ENCODE measurements around the gene TM2D1.
A peak's percentile ranks its signal among the peaks of the same experiment; 100 is the strongest.
"Not testable (repeated sequence)": the region's sequence is repeated elsewhere in the genome, so short reads cannot be mapped to it uniquely, and the experiment has no call there.

TM2D1 gene

GRCh38 chr1:61741711-61742619 is 17.0 kb upstream of the TM2D1 start, which contains the start of gene PATJ:
Gene PATJ, plus strand, starts transcription at chr1:61742480. Its CDS starts 20,413 bp downstream, at chr1:61762893.
- TF ChIP-seq CTCF (IDR thresholded peaks at IDR 0.05; ENCODE audit: low read depth, low read length): no peak
- peak within 1 kb of the TSS; percentile 56 for H3K4me3 ChIP-seq (ENCODE audit: low read depth, low read length)

GRCh38 chr1:61740751-61741700 is 16.1 kb upstream of the TM2D1 start:
- no peak overlapping the region for H3K4me3 ChIP-seq (ENCODE audit: low read depth, low read length)

GRCh38 chr1:61732726-61733125 is 7.8 kb upstream of the TM2D1 start:
- TF ChIP-seq CTCF (IDR thresholded peaks at IDR 0.05; ENCODE audit: low read depth, low read length): no peak
- H3K4me3 ChIP-seq (ENCODE audit: low read depth, low read length): no peak overlapping the region

More at GRCh38 chr1:61740751-61741700, 16.1 kb upstream of the TM2D1 start:
- TF ChIP-seq CTCF (IDR thresholded peaks at IDR 0.05; ENCODE audit: low read depth, low read length): no peak

GRCh38 chr1:61730679-61731078 is 5.7 kb upstream of the TM2D1 start:
- not testable (repeated sequence) for H3K4me3 ChIP-seq (ENCODE audit: low read depth, low read length)

GRCh38 chr1:61727544-61727943 is 2.6 kb upstream of the TM2D1 start:
- no peak for TF ChIP-seq CTCF (IDR thresholded peaks at IDR 0.05; ENCODE audit: low read depth, low read length)
- H3K4me3 ChIP-seq (ENCODE audit: low read depth, low read length): no peak overlapping the region

GRCh38 chr1:61724506-61724812 is 482 bp downstream of the TM2D1 start:
- no peak for TF ChIP-seq CTCF (IDR thresholded peaks at IDR 0.05; ENCODE audit: low read depth, low read length)
- peak overlapping the region; percentile 100 for H3K4me3 ChIP-seq (ENCODE audit: low read depth, low read length)

GRCh38 chr1:61718996-61719663 is 5.8 kb downstream of the TM2D1 start:
- not testable (repeated sequence) for H3K4me3 ChIP-seq (ENCODE audit: low read depth, low read length)
